H1 (cell line): ENCODE data around the gene CSRNP3. TPM values are rescaled to one million over a fixed set of nuclear protein-coding genes. Genes with fewer than 3 reads are reported as not detected.

Source experiments
- ASH2L ChIP-seq: fragments of 200-600, 300-600 bp; sonication (generic); IDR thresholded peaks from one replicate; pipeline ENCODE4 v1.7.1; 2017; ENCODE audit warnings: low read length
- JUN ChIP-seq: IDR thresholded peaks from 2 replicates; pipeline ENCODE4 v1.6.1; 2011; ENCODE audit warnings: low read depth, mild to moderate bottlenecking, improper control_type of control experiment, low read length
- NANOG ChIP-seq: IDR thresholded peaks from 2 replicates; pipeline ENCODE4 v1.6.1; 2011; ENCODE audit warnings: low read length, low read depth, mild to moderate bottlenecking, inconsistent platforms; ENCODE audit not compliant: insufficient read depth, poor library complexity, severe bottlenecking
- PHF8 ChIP-seq: fragments of 200-600 bp; sonication (generic); conservative IDR thresholded peaks from 2 replicates; pipeline ENCODE4 v1.7.1; 2012; ENCODE audit warnings: low read depth, mild to moderate bottlenecking, inconsistent platforms, low read length, moderate library complexity
- polyA plus RNA-seq, 7 experiments: library from polyadenylated mRNA; depleted of rRNA in 3 of 7; stranded (reverse) in 5 of 7; unstranded in 2 of 7; fragments of >200 nt in 5 of 7; fragments of 200-250 nt in 2 of 7; gene quantifications; 1 replicate in 5 of 7; 2 replicates in 1 of 7; 4 replicates in 1 of 7; pipeline versions ENCODE4 v1.2.1 to v1.2.3, GENCODE V29; 2011 to 2013; ENCODE audit warnings: missing spikeins in 2 of 7, mixed read lengths in 2 of 7
- total RNA-seq: library from RNA; stranded (reverse); fragmentation: NEBNext Ultra II Directional; extraction: Animal tissue kit (Norgen Biotek cat#: 25700); gene quantifications from 2 replicates; pipeline ENCODE4 v1.2.1, GENCODE V29; 2021

CSRNP3 gene
- total and polyA plus RNA-seq, 2 of the 8 experiments (the other 6 are each of a cell fraction or from before 2014, with no cell fraction given), result 1.3 to 6.5 TPM

- no peak for TF ChIP-seq PHF8
- no peak for TF ChIP-seq JUN
- no peak for TF ChIP-seq NANOG
- no peak for TF ChIP-seq ASH2L
Measured at GRCh38 chr2:165692906-165693305, 223.4 kb downstream of the CSRNP3 start (continued).
